Neutrophil (primary cell): Measurements from ENCODE around the gene CNKSR3.

Source experiments
- H3K27ac ChIP-seq: fragments of 200-600 bp; sonication (generic); 2 replicates; pipeline ENCODE4 v1.5.1; 2016; ENCODE audit warnings: mild to moderate bottlenecking, moderate library complexity
- H3K27me3 ChIP-seq: fragments of 200-600 bp; sonication (generic); 2 replicates; pipeline ENCODE4 v1.6.0; 2016; ENCODE audit warnings: mild to moderate bottlenecking
- H3K36me3 ChIP-seq: fragments of 200-600 bp; sonication (generic); 2 replicates; pipeline ENCODE4 v1.5.1; 2017
- H3K4me1 ChIP-seq, 2 experiments: fragments of 200-600 bp in 1 of 2; sonication (generic) in 1 of 2; 1 replicate in 1 of 2; 2 replicates in 1 of 2; pipeline versions ENCODE4 v1.5.1 to v1.6.1; 2013 to 2016; ENCODE audit warnings: low read depth in 1 of 2, low read length in 1 of 2, mild to moderate bottlenecking in 1 of 2, moderate library complexity in 1 of 2; ENCODE audit not compliant: control insufficient read depth in 1 of 2, insufficient read depth in 1 of 2
- H3K4me3 ChIP-seq, 2 experiments: fragments of 200-600 bp in 1 of 2; sonication (generic) in 1 of 2; 1 replicate in 1 of 2; 2 replicates in 1 of 2; pipeline ENCODE4 v1.5.1; 2013 to 2016; ENCODE audit warnings: low read depth in 1 of 2, low read length in 1 of 2, mild to moderate bottlenecking in 1 of 2, moderate library complexity in 1 of 2
- H3K9me3 ChIP-seq: fragments of 200-600 bp; sonication (generic); 2 replicates; pipeline ENCODE4 v1.5.1; 2016
- CTCF ChIP-seq: fragments of 200-600 bp; sonication (generic); IDR thresholded peaks from 2 replicates; pipeline ENCODE4 v1.5.1; 2016; ENCODE audit warnings: antibody characterized with exemption

Gene CNKSR3

GRCh38 chr6:154461348-154461747 is 49.1 kb downstream of the CNKSR3 start:
- Histone ChIP-seq H3K9me3 (no peaks in the 10 kb centered on the region), H3K27me3 (no peaks in the 10 kb centered on the region), H3K4me3 (no peak overlapping the region), H3K27ac (no peak overlapping the region), H3K36me3 (no peaks in the 10 kb centered on the region), H3K4me1 (no peaks in the 10 kb centered on the region)
- TF ChIP-seq CTCF, result no peak

DNA sequence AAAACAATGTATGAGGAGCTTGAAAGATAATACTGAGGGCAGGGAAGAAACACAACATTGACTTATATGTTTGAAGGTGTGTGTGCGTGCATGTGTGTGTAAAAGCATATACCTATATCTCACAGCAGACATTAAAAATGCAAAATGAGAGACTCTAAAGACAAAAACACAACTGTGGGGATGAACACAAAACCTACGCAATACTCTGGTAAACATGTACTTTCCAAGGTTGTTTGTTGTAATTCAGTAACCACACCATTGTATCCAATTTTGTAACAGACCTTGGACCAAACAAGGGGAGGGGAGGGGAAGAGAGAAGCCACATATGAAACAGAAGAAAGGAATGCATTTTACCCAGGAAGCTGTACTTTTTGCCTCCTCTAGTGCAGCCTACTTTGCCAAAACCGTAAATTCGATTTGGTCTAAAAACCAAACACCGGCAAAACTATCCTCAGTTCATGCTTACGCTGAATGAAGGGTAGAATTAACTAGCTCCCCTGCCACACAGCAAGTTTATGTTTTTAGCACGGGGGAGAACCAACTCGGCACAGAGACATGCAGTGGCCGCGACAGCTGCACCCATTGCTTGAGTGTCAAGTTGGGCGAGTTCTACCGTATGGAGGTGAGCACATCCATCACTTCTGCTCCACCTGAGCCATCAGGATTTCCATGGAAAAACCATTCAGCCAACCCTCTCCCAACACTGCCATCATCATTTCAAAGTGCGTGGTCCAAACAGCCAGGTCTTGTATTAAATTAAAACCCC is 50.0 kb downstream of the CNKSR3 start:
- Histone ChIP-seq H3K4me3 (no peak overlapping the region), H3K9me3 (no peaks in the 10 kb centered on the region), H3K27ac (no peak overlapping the region), H3K27me3 (no peaks in the 10 kb centered on the region), H3K4me1 (no peaks in the 10 kb centered on the region), H3K36me3 (no peaks in the 10 kb centered on the region)
- TF ChIP-seq CTCF, result no peak

GRCh38 chr6:154459513-154459912 is 51.0 kb downstream of the CNKSR3 start:
- H3K4me3 ChIP-seq, result no peak overlapping the region
- H3K27me3 ChIP-seq, result no peaks in the 10 kb centered on the region
- no peaks in the 10 kb centered on the region for H3K9me3 ChIP-seq
- no peak overlapping the region for H3K27ac ChIP-seq
- H3K4me1 ChIP-seq, result no peaks in the 10 kb centered on the region
- TF ChIP-seq CTCF, result no peak
- H3K36me3 ChIP-seq, result no peaks in the 10 kb centered on the region

GRCh38 chr6:154458565-154459470 is 51.7 kb downstream of the CNKSR3 start:
- Histone ChIP-seq H3K36me3 (no peaks in the 10 kb centered on the region), H3K4me3 (no peak overlapping the region), H3K27me3 (no peaks in the 10 kb centered on the region), H3K9me3 (no peaks in the 10 kb centered on the region), H3K27ac (no peak overlapping the region), H3K4me1 (no peaks in the 10 kb centered on the region)
- TF ChIP-seq CTCF, result no peak

DNA sequence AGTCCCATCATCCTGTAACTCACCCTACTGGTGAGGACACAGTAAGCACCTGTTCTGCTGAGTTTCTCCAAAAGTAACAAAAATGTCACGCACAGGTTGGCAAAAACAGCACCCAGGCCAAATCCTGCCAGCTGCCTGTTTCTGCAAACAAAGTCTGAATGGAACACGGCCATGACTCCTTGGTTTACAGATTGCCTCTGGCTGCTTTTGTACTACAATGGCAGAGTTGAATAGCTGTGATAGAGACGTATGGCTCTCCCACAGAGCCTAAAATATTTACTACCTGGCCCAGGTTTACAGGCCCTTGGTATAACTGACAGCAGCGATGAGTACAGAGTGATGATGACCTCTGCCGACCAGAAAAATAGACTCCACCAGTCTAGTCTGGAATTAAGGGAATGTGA is 52.6 kb downstream of the CNKSR3 start:
- no peaks in the 10 kb centered on the region for H3K4me1 ChIP-seq
- no peaks in the 10 kb centered on the region for H3K9me3 ChIP-seq
- no peak overlapping the region for H3K27ac ChIP-seq
- TF ChIP-seq CTCF, result no peak
- H3K36me3 ChIP-seq, result no peaks in the 10 kb centered on the region
- H3K27me3 ChIP-seq, result no peaks in the 10 kb centered on the region
- no peak overlapping the region for H3K4me3 ChIP-seq
